SK-N-DZ (cell line): ENCODE measurements around the gene MAB21L4.
A peak's percentile ranks its signal among the peaks of the same experiment; 100 is the strongest.
"Not testable (repeated sequence)": the region's sequence is repeated elsewhere in the genome, so short reads cannot be mapped to it uniquely, and the experiment has no call there.

Experiments
- DNase-seq: peaks from one replicate; pipeline ENCODE4 v3.0.0-alpha.2; 2015; ENCODE audit warnings: low spot score

MAB21L4 gene

GRCh38 chr2:240861547-240861946, 34.4 kb downstream of the MAB21L4 start:
- no peak for DNase-seq

GRCh38 chr2:240858871-240859270, 37.1 kb downstream of the MAB21L4 start:
- DNase-seq: no peak

GRCh38 chr2:240858321-240858720, 37.6 kb downstream of the MAB21L4 start:
- DNase-seq: no peak

- DNase-seq: no peak
Observed at GRCh38 chr2:240857039-240858008, 38.6 kb downstream of the MAB21L4 start.

- DNase-seq: no peak
Observed at GRCh38 chr2:240856151-240856980, 39.6 kb downstream of the MAB21L4 start.

GRCh38 chr2:240855670-240856069, 40.3 kb downstream of the MAB21L4 start:
- DNase-seq: no peak

GRCh38 chr2:240852671-240853314, 43.2 kb downstream of the MAB21L4 start:
- DNase-seq: no peak

- peak; percentile 75 for DNase-seq
Observed at GRCh38 chr2:240851078-240851991, 44.6 kb downstream of the MAB21L4 start.

- DNase-seq: no peak
Observed at GRCh38 chr2:240850756-240851077, 45.2 kb downstream of the MAB21L4 start.

GRCh38 chr2:240850026-240850425, 45.9 kb downstream of the MAB21L4 start:
- no peak for DNase-seq

- DNase-seq: no peak
Observed at GRCh38 chr2:240848900-240849680, 46.9 kb downstream of the MAB21L4 start.

GRCh38 chr2:240847817-240848216, 48.1 kb downstream of the MAB21L4 start:
- no peak for DNase-seq

GRCh38 chr2:240846873-240847595, 48.9 kb downstream of the MAB21L4 start:
- DNase-seq: no peak

- DNase-seq: not testable (repeated sequence)
Observed at GRCh38 chr2:240846309-240846708, 49.6 kb downstream of the MAB21L4 start.

GRCh38 chr2:240840435-240841060, 55.4 kb downstream of the MAB21L4 start:
- DNase-seq: peak; percentile 86

GRCh38 chr2:240839152-240840143, 56.5 kb downstream of the MAB21L4 start:
- DNase-seq: peak; percentile 53

GRCh38 chr2:240837621-240838020, 58.3 kb downstream of the MAB21L4 start:
- DNase-seq: no peak
